ENCODE data around the gene SLC37A3.
"Not testable (repeated sequence)": the region's sequence is repeated elsewhere in the genome, so short reads cannot be mapped to it uniquely, and the experiment has no call there.

The SLC37A3 gene

DNA sequence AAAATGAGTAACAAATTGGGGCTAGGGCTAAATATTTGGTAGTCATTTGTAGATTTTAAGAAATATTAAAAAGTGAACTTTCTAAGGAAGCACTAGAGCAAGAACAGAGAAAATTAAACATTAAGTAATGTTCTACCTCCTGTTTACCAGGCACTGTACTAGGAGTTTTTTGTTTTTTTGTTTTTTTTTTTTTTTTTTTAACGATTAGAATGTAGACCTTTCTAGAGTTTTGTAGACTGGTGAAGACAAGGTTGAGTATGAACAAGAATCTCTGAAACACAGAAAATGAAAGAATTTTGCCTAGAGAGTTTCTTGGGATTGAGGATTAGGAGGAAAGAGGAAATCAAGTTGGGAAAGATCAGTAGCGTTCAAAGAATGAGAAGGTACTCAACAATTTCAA is 73.6 kb downstream of the SLC37A3 start:
- Mint-ChIP-seq H3K4me3 (no peak overlapping the region), H3K27me3 (ENCODE audit: low read depth) (no peaks in the 10 kb centered on the region), H3K4me1 (ENCODE audit: low read depth) (peaks cover 3% of the 10 kb centered on the region), H3K9me3 (no peaks in the 10 kb centered on the region), H3K27ac (no peak overlapping the region), H3K36me3 (ENCODE audit: low read depth) (peaks cover 3% of the 10 kb centered on the region)
- DNase-seq (ENCODE audit: low spot score) = no peak

DNA sequence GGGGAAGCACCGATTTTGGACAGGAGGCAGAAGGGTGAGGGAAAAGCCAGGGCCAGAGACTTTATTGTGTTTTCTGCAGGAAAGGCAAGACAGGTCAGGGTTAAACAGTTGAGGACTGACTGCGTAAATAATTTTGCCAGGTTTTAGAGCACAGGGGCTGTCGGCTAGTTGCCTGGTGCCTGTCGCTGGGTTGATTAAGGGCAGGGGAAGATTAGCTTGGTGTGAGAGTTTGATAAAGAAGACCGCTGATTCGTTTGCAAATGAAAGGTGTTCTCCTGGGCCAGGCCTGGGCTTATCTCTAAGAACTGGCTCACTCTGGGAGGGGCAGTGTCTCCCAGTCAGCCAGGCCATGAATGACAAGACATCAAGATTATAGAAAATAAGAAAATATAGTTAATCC is 75.6 kb downstream of the SLC37A3 start:
- Mint-ChIP-seq H3K4me3 (no peak overlapping the region), H3K27ac (no peak overlapping the region), H3K27me3 (ENCODE audit: low read depth) (no peaks in the 10 kb centered on the region), H3K4me1 (ENCODE audit: low read depth) (peaks cover 8% of the 10 kb centered on the region), H3K9me3 (peaks cover 8% of the 10 kb centered on the region), H3K36me3 (ENCODE audit: low read depth) (peaks cover 16% of the 10 kb centered on the region)
- DNase-seq (ENCODE audit: low spot score) = no peak

- H3K27ac Mint-ChIP-seq; H3K27me3 Mint-ChIP-seq (ENCODE audit: low read depth); DNase-seq (ENCODE audit: low spot score); H3K4me3 Mint-ChIP-seq: not testable (repeated sequence)
- peaks cover 23% of the 10 kb centered on the region for H3K36me3 Mint-ChIP-seq (ENCODE audit: low read depth)
- H3K4me1 Mint-ChIP-seq (ENCODE audit: low read depth) = peaks cover 25% of the 10 kb centered on the region
- peaks cover 11% of the 10 kb centered on the region for H3K9me3 Mint-ChIP-seq
Observed at GRCh38 chr7:140320078-140320477, 78.3 kb downstream of the SLC37A3 start.

DNA sequence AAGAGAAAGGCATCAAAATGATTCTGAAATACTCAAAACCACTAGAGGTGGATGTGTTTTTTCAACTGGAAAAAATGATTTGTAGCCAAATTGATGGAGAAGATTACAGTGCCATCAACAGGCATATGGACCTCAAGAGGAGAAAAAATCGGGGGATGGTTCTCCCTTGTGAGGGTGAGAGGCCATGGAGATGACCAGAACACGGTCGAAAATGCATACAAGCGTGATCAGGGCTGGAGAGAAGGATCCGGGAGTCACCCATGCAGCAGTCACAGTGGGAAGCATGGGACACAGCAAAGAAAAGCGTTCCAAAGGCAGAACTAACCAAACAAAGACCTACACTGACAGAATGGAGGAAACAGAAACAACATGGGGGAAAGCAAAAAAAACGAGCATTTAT is 80.3 kb downstream of the SLC37A3 start:
- DNase-seq (ENCODE audit: low spot score) = no peak
- Mint-ChIP-seq H3K27ac (no peak overlapping the region), H3K27me3 (ENCODE audit: low read depth) (no peaks in the 10 kb centered on the region), H3K36me3 (ENCODE audit: low read depth) (peaks cover 23% of the 10 kb centered on the region), H3K4me3 (no peak overlapping the region), H3K4me1 (ENCODE audit: low read depth) (peaks cover 27% of the 10 kb centered on the region), H3K9me3 (peaks cover 13% of the 10 kb centered on the region)

DNA sequence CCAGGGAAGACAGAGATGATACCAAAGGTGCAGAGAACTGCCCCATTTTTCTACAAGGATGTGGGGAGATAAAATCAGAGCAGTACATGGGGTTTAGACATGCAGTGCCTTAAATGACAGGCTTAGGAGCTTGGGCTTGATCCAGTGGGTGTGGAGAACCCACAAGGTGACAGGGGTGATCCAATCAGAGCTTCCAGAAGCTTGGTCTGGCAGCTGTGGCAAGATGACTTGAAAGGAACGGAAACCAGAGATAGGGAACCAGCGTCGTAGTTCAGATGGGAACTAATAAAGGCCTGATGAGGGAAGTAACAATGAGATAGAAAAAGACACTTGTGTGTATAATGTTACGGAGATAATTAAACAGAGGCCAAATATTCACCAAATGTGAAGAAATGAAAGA is 80.7 kb downstream of the SLC37A3 start:
- H3K4me3 Mint-ChIP-seq = no peak overlapping the region
- DNase-seq (ENCODE audit: low spot score) = peak; percentile 20
- no peak overlapping the region for H3K27ac Mint-ChIP-seq
- peaks cover 23% of the 10 kb centered on the region for H3K36me3 Mint-ChIP-seq (ENCODE audit: low read depth)
- peaks cover 17% of the 10 kb centered on the region for H3K9me3 Mint-ChIP-seq
- H3K4me1 Mint-ChIP-seq (ENCODE audit: low read depth) = peaks cover 31% of the 10 kb centered on the region
- no peaks in the 10 kb centered on the region for H3K27me3 Mint-ChIP-seq (ENCODE audit: low read depth)

DNA sequence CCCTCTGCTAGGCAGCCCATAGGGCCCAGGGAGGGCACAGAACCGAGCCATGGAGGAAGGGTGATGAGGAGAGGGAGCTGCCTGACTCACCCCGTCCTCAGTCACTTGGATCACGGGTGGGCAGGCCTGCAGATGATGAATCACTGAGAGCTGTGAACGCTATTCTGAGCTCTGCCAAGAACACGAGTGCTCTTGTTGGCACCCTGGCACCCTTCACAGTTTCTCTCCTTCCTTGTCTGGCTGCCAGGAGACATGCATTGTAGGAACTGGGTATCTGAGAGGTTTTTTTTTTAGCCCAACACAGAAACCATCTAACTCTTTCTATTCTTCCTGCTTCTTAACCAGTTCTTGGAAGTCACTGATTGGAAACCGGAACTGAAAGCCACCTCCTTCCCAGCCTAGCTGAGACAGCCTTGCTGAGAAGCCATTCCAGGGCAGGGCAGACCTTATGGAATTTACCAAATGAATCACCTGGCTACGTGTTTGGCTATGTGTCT is 82.1 kb downstream of the SLC37A3 start:
- DNase-seq (ENCODE audit: low spot score) = peak; percentile 27
- Mint-ChIP-seq H3K36me3 (ENCODE audit: low read depth) (peaks cover 30% of the 10 kb centered on the region), H3K27me3 (ENCODE audit: low read depth) (no peaks in the 10 kb centered on the region), H3K4me3 (no peak overlapping the region), H3K9me3 (peaks cover 28% of the 10 kb centered on the region), H3K27ac (no peak overlapping the region), H3K4me1 (ENCODE audit: low read depth) (peaks cover 35% of the 10 kb centered on the region)

- no peak for DNase-seq (ENCODE audit: low spot score)
- H3K9me3 Mint-ChIP-seq = peaks cover 28% of the 10 kb centered on the region
- peaks cover 30% of the 10 kb centered on the region for H3K36me3 Mint-ChIP-seq (ENCODE audit: low read depth)
- H3K27ac Mint-ChIP-seq = no peak overlapping the region
- H3K4me3 Mint-ChIP-seq = peak overlapping the region; percentile 16
- H3K27me3 Mint-ChIP-seq (ENCODE audit: low read depth) = no peaks in the 10 kb centered on the region
- H3K4me1 Mint-ChIP-seq (ENCODE audit: low read depth) = peaks cover 36% of the 10 kb centered on the region
Observed at GRCh38 chr7:140315498-140316164, 82.7 kb downstream of the SLC37A3 start.

GRCh38 chr7:140314573-140315480 is 83.5 kb downstream of the SLC37A3 start:
- H3K36me3 Mint-ChIP-seq (ENCODE audit: low read depth) = peaks cover 27% of the 10 kb centered on the region
- H3K27me3 Mint-ChIP-seq (ENCODE audit: low read depth) = no peaks in the 10 kb centered on the region
- H3K27ac Mint-ChIP-seq = no peak overlapping the region
- no peak for DNase-seq (ENCODE audit: low spot score)
- peaks cover 28% of the 10 kb centered on the region for H3K9me3 Mint-ChIP-seq
- H3K4me3 Mint-ChIP-seq = no peak overlapping the region
- peaks cover 35% of the 10 kb centered on the region for H3K4me1 Mint-ChIP-seq (ENCODE audit: low read depth)

- Mint-ChIP-seq H3K36me3 (ENCODE audit: low read depth) (peaks cover 11% of the 10 kb centered on the region), H3K27ac (no peak overlapping the region), H3K27me3 (ENCODE audit: low read depth) (no peaks in the 10 kb centered on the region), H3K9me3 (peaks cover 17% of the 10 kb centered on the region), H3K4me1 (ENCODE audit: low read depth) (peaks cover 25% of the 10 kb centered on the region), H3K4me3 (no peak overlapping the region)
- no peak for DNase-seq (ENCODE audit: low spot score)
Observed at GRCh38 chr7:140312141-140312846, 86.0 kb downstream of the SLC37A3 start.

- peaks cover 17% of the 10 kb centered on the region for H3K4me1 Mint-ChIP-seq (ENCODE audit: low read depth)
- not testable (repeated sequence) for H3K27me3 Mint-ChIP-seq (ENCODE audit: low read depth); H3K36me3 Mint-ChIP-seq (ENCODE audit: low read depth); DNase-seq (ENCODE audit: low spot score); H3K27ac Mint-ChIP-seq; H3K4me3 Mint-ChIP-seq
- H3K9me3 Mint-ChIP-seq = peaks cover 17% of the 10 kb centered on the region
Observed at GRCh38 chr7:140311128-140311527, 87.2 kb downstream of the SLC37A3 start.

GRCh38 chr7:140310337-140311002 is 87.9 kb downstream of the SLC37A3 start:
- no peak overlapping the region for H3K27ac Mint-ChIP-seq
- peaks cover 13% of the 10 kb centered on the region for H3K4me1 Mint-ChIP-seq (ENCODE audit: low read depth)
- no peaks in the 10 kb centered on the region for H3K27me3 Mint-ChIP-seq (ENCODE audit: low read depth)
- H3K4me3 Mint-ChIP-seq = no peak overlapping the region
- peaks cover 7% of the 10 kb centered on the region for H3K36me3 Mint-ChIP-seq (ENCODE audit: low read depth)
- H3K9me3 Mint-ChIP-seq = peaks cover 17% of the 10 kb centered on the region
- DNase-seq (ENCODE audit: low spot score) = no peak

- Mint-ChIP-seq H3K27ac (no peak overlapping the region), H3K27me3 (ENCODE audit: low read depth) (no peaks in the 10 kb centered on the region)
Observed at GRCh38 chr7:140308060-140308459, 90.3 kb downstream of the SLC37A3 start.

GRCh38 chr7:140304191-140304799 is 94.0 kb downstream of the SLC37A3 start:
- Mint-ChIP-seq H3K27ac (peak overlapping the region; percentile 73), H3K4me1 (ENCODE audit: low read depth) (peaks cover 4% of the 10 kb centered on the region), H3K36me3 (ENCODE audit: low read depth) (no peaks in the 10 kb centered on the region), H3K27me3 (ENCODE audit: low read depth) (no peaks in the 10 kb centered on the region), H3K9me3 (no peaks in the 10 kb centered on the region), H3K4me3 (no peak overlapping the region)
- peak; percentile 46 for DNase-seq (ENCODE audit: low spot score)

More at GRCh38 chr7:140308060-140308459, 90.3 kb downstream of the SLC37A3 start:
- Mint-ChIP-seq H3K9me3 (peaks cover 15% of the 10 kb centered on the region), H3K4me1 (ENCODE audit: low read depth) (peaks cover 14% of the 10 kb centered on the region), H3K36me3 (ENCODE audit: low read depth) (peaks cover 7% of the 10 kb centered on the region), H3K4me3 (no peak overlapping the region)
- no peak for DNase-seq (ENCODE audit: low spot score)
